ENCODE data around the gene KIT. TPM values are rescaled to one million over a fixed set of nuclear protein-coding genes. Genes with fewer than 3 reads are reported as not detected.

KIT gene
- total and polyA plus RNA-seq, 2 experiments from 2014 or later = 1.1 to 6.7 TPM

DNA sequence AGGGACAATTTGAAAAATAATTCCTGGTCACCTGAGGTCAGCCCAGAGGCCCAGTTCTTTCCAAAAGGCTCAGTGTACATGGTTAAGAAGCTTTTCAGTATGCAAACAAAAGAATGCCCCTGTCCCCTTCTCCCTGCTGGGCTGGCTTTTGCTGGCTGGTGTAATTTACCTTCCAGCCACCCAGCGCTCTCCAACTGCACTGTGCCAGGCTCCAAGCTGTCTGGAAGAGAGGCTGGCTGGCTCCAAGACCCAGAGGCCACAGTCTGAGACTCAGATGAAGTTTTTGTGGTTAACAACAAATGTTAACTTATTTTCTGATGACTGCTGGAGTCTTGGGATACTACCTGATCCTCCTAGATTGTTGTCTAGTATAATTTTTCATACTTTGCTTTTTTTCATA is 11.9 kb upstream of the KIT start:
- in situ Hi-C loops (cut with MboI) = no loop called here
- Histone ChIP-seq H3K79me2 (ENCODE audit: insufficient read depth) (no peaks in the 10 kb centered on the region), H3K4me3 (no peak overlapping the region), H4K20me1 (ENCODE audit: insufficient read depth) (no peaks in the 10 kb centered on the region), H3K4me1 (ENCODE audit: insufficient read depth) (no peaks in the 10 kb centered on the region), H3K9ac (no peak overlapping the region), H3K36me3 (ENCODE audit: low read depth) (no peaks in the 10 kb centered on the region), H3K9me2 (ENCODE audit: insufficient read depth) (no peaks in the 10 kb centered on the region), H3K27ac (no peak overlapping the region), H3K27me3 (replicated peaks; ENCODE audit: insufficient read depth) (no peaks in the 10 kb centered on the region), H3F3A (ENCODE audit: insufficient read depth) (no peaks in the 10 kb centered on the region), H3K9me3 (ENCODE audit: low read depth) (no peaks in the 10 kb centered on the region), H3K4me2 (ENCODE audit: unreplicated experiment) (no peak overlapping the region), H2AFZ (no peak overlapping the region)
- TF ChIP-seq EZH2 (IDR thresholded peaks at IDR 0.05; ENCODE audit: insufficient read depth, poor library complexity, severe bottlenecking) (no peak), EZH2phosphoT487 (IDR thresholded peaks at IDR 0.05; ENCODE audit: insufficient read depth, low read depth) (no peak)
- WGBS, 2 experiments (ENCODE audit: low coverage in 1 of 2, low lambda C conversion rate in 2 of 2, missing lambda C conversion rate in 2 of 2) = 70 to 81% methylated on average over 1 of the region's 1 CpG
- DNase-seq = peak; percentile 13

GRCh38 chr4:54647070-54647469 is 10.7 kb upstream of the KIT start:
- Histone ChIP-seq H4K20me1 (ENCODE audit: insufficient read depth) (no peaks in the 10 kb centered on the region), H3K9me3 (ENCODE audit: low read depth) (no peaks in the 10 kb centered on the region), H3K9ac (no peak overlapping the region), H2AFZ (no peak overlapping the region), H3K27ac (no peak overlapping the region), H3K36me3 (ENCODE audit: low read depth) (no peaks in the 10 kb centered on the region), H3K4me1 (ENCODE audit: insufficient read depth) (no peaks in the 10 kb centered on the region), H3K4me2 (ENCODE audit: unreplicated experiment) (no peak overlapping the region), H3F3A (ENCODE audit: insufficient read depth) (no peaks in the 10 kb centered on the region), H3K4me3 (no peak overlapping the region), H3K9me2 (ENCODE audit: insufficient read depth) (no peaks in the 10 kb centered on the region), H3K27me3 (replicated peaks; ENCODE audit: insufficient read depth) (no peaks in the 10 kb centered on the region), H3K79me2 (ENCODE audit: insufficient read depth) (no peaks in the 10 kb centered on the region)
- 61 to 68% methylated on average over 4 of the region's 4 CpGs for WGBS, 2 experiments (ENCODE audit: low coverage in 1 of 2, low lambda C conversion rate in 2 of 2, missing lambda C conversion rate in 2 of 2)
- in situ Hi-C loops (cut with MboI) = no loop called here
- no peak for DNase-seq
- TF ChIP-seq EZH2 (IDR thresholded peaks at IDR 0.05; ENCODE audit: insufficient read depth, poor library complexity, severe bottlenecking) = no peak
- no peak for TF ChIP-seq EZH2phosphoT487 (IDR thresholded peaks at IDR 0.05; ENCODE audit: insufficient read depth, low read depth)

- no peak overlapping the region for H3K4me3 ChIP-seq
- H3K9me2 ChIP-seq (ENCODE audit: insufficient read depth) = no peaks in the 10 kb centered on the region
- H3K79me2 ChIP-seq (ENCODE audit: insufficient read depth) = no peaks in the 10 kb centered on the region
- TF ChIP-seq EZH2phosphoT487 (IDR thresholded peaks at IDR 0.05; ENCODE audit: insufficient read depth, low read depth) = no peak
- TF ChIP-seq EZH2 (IDR thresholded peaks at IDR 0.05; ENCODE audit: insufficient read depth, poor library complexity, severe bottlenecking) = no peak
- H3K27me3 ChIP-seq (replicated peaks; ENCODE audit: insufficient read depth) = no peaks in the 10 kb centered on the region
- no peaks in the 10 kb centered on the region; the same call in 1 of the 2 replicates for H3F3A ChIP-seq (ENCODE audit: insufficient read depth)
- no peak for DNase-seq
- H2AFZ ChIP-seq = no peak overlapping the region
- H4K20me1 ChIP-seq (ENCODE audit: insufficient read depth) = no peaks in the 10 kb centered on the region
- no peaks in the 10 kb centered on the region for H3K9me3 ChIP-seq (ENCODE audit: low read depth)
- 88 to 94% methylated on average over 3 of the region's 3 CpGs for WGBS, 2 experiments (ENCODE audit: low coverage in 1 of 2, low lambda C conversion rate in 2 of 2, missing lambda C conversion rate in 2 of 2)
- H3K36me3 ChIP-seq (ENCODE audit: low read depth) = no peaks in the 10 kb centered on the region
- no peak overlapping the region for H3K9ac ChIP-seq
- in situ Hi-C loops (cut with MboI) = no loop called here
- no peak overlapping the region for H3K4me2 ChIP-seq (ENCODE audit: unreplicated experiment)
- H3K4me1 ChIP-seq (ENCODE audit: insufficient read depth) = no peaks in the 10 kb centered on the region
- H3K27ac ChIP-seq = no peak overlapping the region
These were observed 6.7 kb upstream of the KIT start for GRCh38 chr4:54651050-54651449.

DNA sequence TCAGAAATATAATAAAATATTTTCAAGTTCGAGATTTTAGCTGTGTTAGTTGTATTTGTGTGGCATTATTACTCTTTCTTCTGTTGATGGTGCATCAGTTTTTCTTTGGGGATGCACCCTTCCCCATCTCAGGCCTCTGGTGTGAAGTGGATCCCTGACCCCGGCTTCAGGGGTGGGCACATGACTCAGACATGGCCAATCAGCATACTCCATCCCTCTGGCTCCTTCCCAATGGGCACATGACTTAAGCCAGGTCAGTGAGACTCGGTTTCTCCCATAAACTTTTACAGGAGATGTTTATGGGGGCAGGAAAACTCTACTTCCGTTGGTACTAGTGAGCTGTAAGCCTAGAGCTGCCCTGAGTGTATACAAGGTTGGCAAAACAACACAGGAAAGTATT is 3.0 kb upstream of the KIT start:
- Histone ChIP-seq H3K79me2 (ENCODE audit: insufficient read depth) (no peaks in the 10 kb centered on the region), H3F3A (ENCODE audit: insufficient read depth) (peaks cover 7% of the 10 kb centered on the region), H3K9me2 (ENCODE audit: insufficient read depth) (no peaks in the 10 kb centered on the region), H3K9me3 (ENCODE audit: low read depth) (no peaks in the 10 kb centered on the region), H3K4me1 (ENCODE audit: insufficient read depth) (peaks cover 1% of the 10 kb centered on the region; the same call in 1 of the 2 replicates), H3K36me3 (ENCODE audit: low read depth) (no peaks in the 10 kb centered on the region), H3K4me3 (no peak overlapping the region), H2AFZ (no peak overlapping the region), H4K20me1 (ENCODE audit: insufficient read depth) (no peaks in the 10 kb centered on the region), H3K9ac (no peak overlapping the region), H3K27ac (no peak overlapping the region), H3K27me3 (replicated peaks; ENCODE audit: insufficient read depth) (peaks cover 12% of the 10 kb centered on the region; the same call in 1 of the 2 replicates), H3K4me2 (ENCODE audit: unreplicated experiment) (no peak overlapping the region)
- TF ChIP-seq EZH2phosphoT487 (IDR thresholded peaks at IDR 0.05; ENCODE audit: insufficient read depth, low read depth) (no peak), EZH2 (IDR thresholded peaks at IDR 0.05; ENCODE audit: insufficient read depth, poor library complexity, severe bottlenecking) (no peak)
- in situ Hi-C loops (cut with MboI) = no loop called here
- WGBS, 2 experiments (ENCODE audit: low coverage in 1 of 2, low lambda C conversion rate in 2 of 2, missing lambda C conversion rate in 2 of 2) = 44 to 63% methylated on average over 4 of the region's 4 CpGs
- DNase-seq = no peak

DNA sequence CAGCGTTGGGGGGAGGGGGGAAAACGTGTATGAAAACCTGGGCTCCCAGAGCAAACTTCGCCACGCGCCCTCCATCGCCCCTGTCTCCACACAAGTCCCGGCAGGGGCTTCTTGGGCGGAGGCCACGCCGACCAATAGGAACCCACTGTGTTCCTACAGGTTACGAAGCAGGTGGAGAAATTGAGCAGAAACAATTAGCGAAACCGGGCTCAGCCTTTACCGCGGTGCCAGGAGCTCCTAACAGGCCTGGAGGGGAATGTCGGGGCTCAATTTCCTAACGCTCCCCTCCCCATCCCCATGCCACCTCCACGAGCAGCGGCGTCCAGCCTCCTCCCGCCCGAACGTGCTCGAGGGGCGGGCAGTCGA is 589 bp upstream of the KIT start:
- in situ Hi-C loops (cut with MboI) = no loop called here

More for the DNA sequence above, 589 bp upstream of the KIT start:
- no peaks in the 10 kb centered on the region for H4K20me1 ChIP-seq (ENCODE audit: insufficient read depth)
- H3K79me2 ChIP-seq (ENCODE audit: insufficient read depth) = no peaks in the 10 kb centered on the region
- H3K4me1 ChIP-seq (ENCODE audit: insufficient read depth) = peaks cover 24% of the 10 kb centered on the region
- WGBS, 2 experiments (ENCODE audit: low coverage in 1 of 2, low lambda C conversion rate in 2 of 2, missing lambda C conversion rate in 2 of 2) = 18% methylated on average over 21 to 26 of the region's 26 CpGs
- DNase-seq = no peak
- H3K4me3 ChIP-seq = peak overlapping the region; percentile 71
- H3K9me3 ChIP-seq (ENCODE audit: low read depth) = no peaks in the 10 kb centered on the region
- H3K9ac ChIP-seq = no peak overlapping the region
- no peaks in the 10 kb centered on the region for H3K36me3 ChIP-seq (ENCODE audit: low read depth)
- H3K27me3 ChIP-seq (replicated peaks; ENCODE audit: insufficient read depth) = peaks cover 12% of the 10 kb centered on the region; the same call in 1 of the 2 replicates
- H2AFZ ChIP-seq = peak overlapping the region; percentile 70
- no peak overlapping the region for H3K27ac ChIP-seq
- H3K9me2 ChIP-seq (ENCODE audit: insufficient read depth) = no peaks in the 10 kb centered on the region
- peaks cover 32% of the 10 kb centered on the region for H3F3A ChIP-seq (ENCODE audit: insufficient read depth)
- peak overlapping the region; percentile 78 for H3K4me2 ChIP-seq (ENCODE audit: unreplicated experiment)
- TF ChIP-seq EZH2phosphoT487 (IDR thresholded peaks at IDR 0.05; ENCODE audit: insufficient read depth, low read depth) = no peak
- TF ChIP-seq EZH2 (IDR thresholded peaks at IDR 0.05; ENCODE audit: insufficient read depth, poor library complexity, severe bottlenecking) = no peak
